Measurements from ENCODE around the gene PACS1.

Gene PACS1

DNA sequence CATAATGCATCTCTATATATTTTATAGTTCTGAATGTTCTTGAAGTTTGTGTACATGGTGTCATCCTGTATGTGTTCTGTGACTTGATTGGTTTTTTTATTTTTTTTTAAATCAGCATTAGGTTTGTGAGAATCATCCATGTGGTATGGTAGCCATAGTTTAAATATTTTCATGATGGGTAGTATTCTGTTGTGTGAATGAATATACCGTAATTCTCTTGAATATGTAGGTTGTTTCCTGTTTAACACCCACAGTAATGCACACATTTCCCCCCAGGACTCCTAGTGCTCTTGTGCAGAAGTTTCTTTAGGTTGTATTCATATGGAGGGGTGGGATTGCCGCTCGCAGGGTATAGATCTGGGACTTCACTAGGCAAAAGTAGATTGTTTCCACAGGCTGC is 2.0 kb downstream of the PACS1 start:
- Histone ChIP-seq H3K36me3 (ENCODE audit: control insufficient read depth, low read length) (peaks cover 72% of the 10 kb centered on the region), H3K27ac (ENCODE audit: low read depth, low read length) (peak overlapping the region; percentile 45), H3F3A (ENCODE audit: control insufficient read depth, insufficient read depth) (peaks cover 34% of the 10 kb centered on the region), H3K79me2 (ENCODE audit: control insufficient read depth, low read length) (peaks cover 70% of the 10 kb centered on the region), H3K4me1 (ENCODE audit: control insufficient read depth, low read length) (peaks cover 65% of the 10 kb centered on the region), H3K9me3 (ENCODE audit: control insufficient read depth, insufficient read depth, low read length) (no peaks in the 10 kb centered on the region), H3K4me2 (ENCODE audit: low read length) (peak overlapping the region; percentile 91), H4K20me1 (ENCODE audit: control insufficient read depth, insufficient read depth, low read depth, low read length) (0 out of 2 replicates have a peak, but pooled peaks cover 5% of the 10 kb centered on the region), H3K4me3 (ENCODE audit: low read length) (peak overlapping the region; percentile 80), H3K9me2 (replicated peaks; ENCODE audit: control insufficient read depth, low read length) (no peaks in the 10 kb centered on the region), H3K27me3 (ENCODE audit: control insufficient read depth, low read length) (no peaks in the 10 kb centered on the region)
- no peak for TF ChIP-seq EZH2phosphoT487 (IDR thresholded peaks at IDR 0.05; ENCODE audit: borderline replicate concordance, low read length)
- no peak for TF ChIP-seq CTCF (IDR thresholded peaks at IDR 0.05; ENCODE audit: low read depth, low read length, poor library complexity, severe bottlenecking)

- Histone ChIP-seq H3K36me3 (ENCODE audit: control insufficient read depth, low read length) (peaks cover 71% of the 10 kb centered on the region), H3K27ac (ENCODE audit: low read depth, low read length) (peak overlapping the region; percentile 45), H3K79me2 (ENCODE audit: control insufficient read depth, low read length) (peaks cover 74% of the 10 kb centered on the region), H3K4me3 (ENCODE audit: low read length) (peak overlapping the region; percentile 80), H3F3A (ENCODE audit: control insufficient read depth, insufficient read depth) (peaks cover 30% of the 10 kb centered on the region), H3K4me2 (ENCODE audit: low read length) (peak overlapping the region; percentile 91), H4K20me1 (ENCODE audit: control insufficient read depth, insufficient read depth, low read depth, low read length) (0 out of 2 replicates have a peak, but pooled peaks cover 5% of the 10 kb centered on the region), H3K9me2 (replicated peaks; ENCODE audit: control insufficient read depth, low read length) (no peaks in the 10 kb centered on the region), H3K4me1 (ENCODE audit: control insufficient read depth, low read length) (peaks cover 68% of the 10 kb centered on the region), H3K9me3 (ENCODE audit: control insufficient read depth, insufficient read depth, low read length) (no peaks in the 10 kb centered on the region), H3K27me3 (ENCODE audit: control insufficient read depth, low read length) (no peaks in the 10 kb centered on the region)
- TF ChIP-seq EZH2phosphoT487 (IDR thresholded peaks at IDR 0.05; ENCODE audit: borderline replicate concordance, low read length): no peak
- no peak for TF ChIP-seq CTCF (IDR thresholded peaks at IDR 0.05; ENCODE audit: low read depth, low read length, poor library complexity, severe bottlenecking)
Measured at GRCh38 chr11:66072518-66072917, 2.4 kb downstream of the PACS1 start.

DNA sequence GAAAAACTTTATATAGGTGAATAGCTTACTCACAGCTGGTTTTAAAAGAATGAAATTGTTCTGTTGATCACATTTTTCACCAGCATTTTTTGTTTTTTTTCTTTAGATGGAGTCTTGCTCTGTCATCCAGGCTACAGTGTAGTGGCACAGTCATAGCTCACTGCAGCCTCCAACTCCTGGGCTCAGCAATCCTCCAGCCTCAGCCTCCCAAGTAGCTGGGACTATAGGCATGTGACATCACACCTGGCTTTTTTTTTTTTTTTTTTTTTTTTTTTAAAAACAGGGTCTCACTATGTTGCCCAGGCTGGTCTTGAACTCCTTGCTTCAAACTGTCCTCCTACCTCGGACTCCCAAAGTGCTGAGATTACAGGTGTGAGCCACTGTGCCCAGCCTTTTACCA is 3.6 kb downstream of the PACS1 start:
- H3K4me1 ChIP-seq (ENCODE audit: control insufficient read depth, low read length): peaks cover 70% of the 10 kb centered on the region
- no peak for TF ChIP-seq EZH2phosphoT487 (IDR thresholded peaks at IDR 0.05; ENCODE audit: borderline replicate concordance, low read length)
- no peak for TF ChIP-seq CTCF (IDR thresholded peaks at IDR 0.05; ENCODE audit: low read depth, low read length, poor library complexity, severe bottlenecking)
- 0 out of 2 replicates have a peak overlapping the region, but pooled peaks have one; percentile 80 for H3K4me3 ChIP-seq (ENCODE audit: low read length)

More for the DNA sequence above, 3.6 kb downstream of the PACS1 start:
- Histone ChIP-seq H3K9me2 (replicated peaks; ENCODE audit: control insufficient read depth, low read length) (no peaks in the 10 kb centered on the region), H3K36me3 (ENCODE audit: control insufficient read depth, low read length) (peaks cover 68% of the 10 kb centered on the region), H3K27ac (ENCODE audit: low read depth, low read length) (peak overlapping the region; percentile 45; the same call in 1 of the 2 replicates), H3K79me2 (ENCODE audit: control insufficient read depth, low read length) (peaks cover 83% of the 10 kb centered on the region), H4K20me1 (ENCODE audit: control insufficient read depth, insufficient read depth, low read depth, low read length) (0 out of 2 replicates have a peak, but pooled peaks cover 5% of the 10 kb centered on the region), H3K4me2 (ENCODE audit: low read length) (0 out of 2 replicates have a peak overlapping the region, but pooled peaks have one; percentile 91), H3K27me3 (ENCODE audit: control insufficient read depth, low read length) (no peaks in the 10 kb centered on the region), H3K9me3 (ENCODE audit: control insufficient read depth, insufficient read depth, low read length) (no peaks in the 10 kb centered on the region), H3F3A (ENCODE audit: control insufficient read depth, insufficient read depth) (peaks cover 27% of the 10 kb centered on the region)
